GM12878 (cell line): Measurements from ENCODE around the gene ZC3H7B. TPM values are rescaled to one million over a fixed set of nuclear protein-coding genes. Genes with fewer than 3 reads are reported as not detected.

Source experiments
- ATAC-seq: fragments of 200-7000 bp; cut with Tn5 transposase; 3 replicates; pipeline ENCODE4 v1.9.1; 2020; ENCODE audit warnings: mild to moderate bottlenecking, moderate library complexity
- BruUV-seq: library from RNA; stranded (reverse); fragments of 400-500 nt; replicated peaks from 2 replicates; lab custom pipeline; 2021; lab: Mats Ljungman, UMichigan
- CTCF ChIA-PET: fragments of 300-600 bp; sonication (Branson Sonifier 250); formaldehyde crosslinking; extraction: SDS; loops from one replicate; lab custom pipeline; 2021; ENCODE audit warnings: inconsistent platforms; lab: Yijun Ruan, JAX
- POLR2A ChIA-PET: fragments of 350-600 bp; formaldehyde crosslinking; extraction: SDS; loops from one replicate; lab custom pipeline; 2021; ENCODE audit warnings: inconsistent platforms; lab: Charles Lee
- RAD21 ChIA-PET: fragments of 300-600 bp; sonication (Branson Sonifier 250); formaldehyde crosslinking; loops from one replicate; lab custom pipeline; 2023; ENCODE audit warnings: antibody characterized with exemption; ENCODE audit not compliant: unreplicated experiment; lab: Charles Lee
- SMC1A ChIA-PET: fragments of 300-600 bp; sonication (Branson Sonifier 250); formaldehyde crosslinking; loops from one replicate; lab custom pipeline; 2023; ENCODE audit not compliant: unreplicated experiment, uncharacterized antibody; lab: Charles Lee
- DNase-seq: peaks from one replicate; pipeline ENCODE4 v3.0.0-alpha.2; 2011; ENCODE audit warnings: low read depth, low spot score
- FAIRE-seq: peaks from 3 replicates; lab custom pipeline; 2011; peaks lifted over from hg19 to GRCh38; lab: Jason Lieb, UNC
- H2AFZ ChIP-seq: 2 replicates; pipeline ENCODE4 v1.6.0; 2011; ENCODE audit warnings: low read depth, low read length, control low read depth; ENCODE audit not compliant: control insufficient read depth
- H3K27ac ChIP-seq: 2 replicates; pipeline ENCODE4 v1.5.1; 2011; ENCODE audit warnings: control low read depth; ENCODE audit not compliant: control insufficient read depth, insufficient read depth
- H3K27me3 ChIP-seq, 2 experiments: replicated peaks in 1 of 2; 2 replicates each; pipeline versions ENCODE4 v1.6.0 to v1.6.1; 2011; ENCODE audit warnings: low read length in 1 of 2; ENCODE audit not compliant: control insufficient read depth in 2 of 2, insufficient read depth in 2 of 2
- H3K36me3 ChIP-seq, 2 experiments: 2 replicates each; pipeline ENCODE4 v1.5.1; 2011; ENCODE audit warnings: low read length in 1 of 2; ENCODE audit not compliant: control insufficient read depth in 2 of 2, insufficient read depth in 2 of 2
- H3K4me1 ChIP-seq: 2 replicates; pipeline ENCODE4 v1.6.1; 2011; ENCODE audit warnings: mild to moderate bottlenecking, low read length, moderate library complexity, mixed read lengths; ENCODE audit not compliant: control insufficient read depth, insufficient read depth
- H3K4me2 ChIP-seq: 2 replicates; pipeline ENCODE4 v1.6.0; 2011; ENCODE audit warnings: control low read depth; ENCODE audit not compliant: control insufficient read depth, insufficient read depth
- H3K4me3 ChIP-seq: fragments of 200-600 bp; sonication (generic); 2 replicates; pipeline ENCODE4 v1.5.1; 2016
- H3K79me2 ChIP-seq: 2 replicates; pipeline ENCODE4 v1.6.0; 2011; ENCODE audit warnings: low read length; ENCODE audit not compliant: control insufficient read depth, insufficient read depth
- H3K9ac ChIP-seq: 2 replicates; pipeline ENCODE4 v1.8.0; 2011; ENCODE audit warnings: low read length, control low read depth, mixed read lengths; ENCODE audit not compliant: control insufficient read depth, insufficient read depth
- H3K9me3 ChIP-seq: replicated peaks from 3 replicates; pipeline ENCODE4 v1.5.1; 2011; ENCODE audit warnings: mild to moderate bottlenecking, low read length; ENCODE audit not compliant: control insufficient read depth, insufficient read depth
- H4K20me1 ChIP-seq: 2 replicates; pipeline ENCODE4 v1.6.0; 2011; ENCODE audit not compliant: control insufficient read depth, insufficient read depth
- BHLHE40 ChIP-seq, 2 experiments: fragments of 450-650 bp in 1 of 2; IDR thresholded peaks; 2 replicates each; pipeline ENCODE4 v1.6.1; 2011 to 2017; ENCODE audit warnings: low read depth in 2 of 2, borderline replicate concordance in 1 of 2, improper control_type of control experiment in 1 of 2, low read length in 1 of 2, mild to moderate bottlenecking in 1 of 2
- JUNB ChIP-seq: IDR thresholded peaks from 2 replicates; pipeline ENCODE4 v1.6.1; 2016; ENCODE audit warnings: antibody characterized with exemption, mild to moderate bottlenecking
- NFYA ChIP-seq: IDR thresholded peaks from 2 replicates; pipeline ENCODE4 v1.6.1; 2011; ENCODE audit warnings: low read depth, mild to moderate bottlenecking, low read length, improper control_type of control experiment, borderline replicate concordance
- TCF3 ChIP-seq: IDR thresholded peaks from 2 replicates; pipeline ENCODE4 v1.6.1; 2012; ENCODE audit warnings: low read depth, mild to moderate bottlenecking, low read length, borderline replicate concordance; ENCODE audit not compliant: insufficient read depth
- WGBS: methylation state at CpG from one replicate; pipeline ENCODE4 v1.1.6; 2016; ENCODE audit warnings: low lambda C conversion rate; ENCODE audit not compliant: insufficient replicate concordance, insufficient coverage; ENCODE audit errors: missing lambda C conversion rate; 5-methylcytosine and 5-hydroxymethylcytosine counted together
- in situ Hi-C: fragments of 300-500 bp; cut with MboI; formaldehyde crosslinking; loops from 9 replicates; pipeline ENCODE4 v1.14.3; 2018; ENCODE audit warnings: mixed read lengths
- intact Hi-C: fragments of 100-400 bp; cut with micrococcal nuclease; formaldehyde crosslinking; loops from one replicate; pipeline ENCODE4 v1.14.2; 2022; ENCODE audit not compliant: unreplicated experiment
- polyA plus RNA-seq, 11 experiments: library from polyadenylated mRNA; depleted of rRNA in 4 of 11; unstranded in 6 of 11; stranded (reverse) in 5 of 11; fragments of >200 nt; fragmentation: Nextera tagmentation in 4 of 11; fragmentation: Illumina TruSeq in 1 of 11; extraction: Ambion mirVana in 4 of 11; extraction: Trizol in 1 of 11; gene quantifications; 1 replicate in 1 of 11; 2 replicates in 10 of 11; pipeline versions ENCODE4 v1.2.1 to v1.2.3, GENCODE V29; 2011 to 2016; ENCODE audit warnings: inconsistent platforms in 2 of 11, missing spikeins in 2 of 11, low read depth in 1 of 11
- total RNA-seq, 4 experiments: library from RNA; depleted of rRNA in 3 of 4; stranded (reverse); fragments of >200 nt in 3 of 4; fragmentation: Illumina TruSeq in 1 of 4; extraction: Trizol in 1 of 4; gene quantifications; 2 replicates each; pipeline versions ENCODE4 v1.2.1 to v1.2.3, GENCODE V29; 2013 to 2021
- TF ChIP-seq, protein P1 (sequence below): fragments of 450-650 bp; IDR thresholded peaks from 2 replicates; pipeline ENCODE4 v1.6.1; 2018; ENCODE audit warnings: mild to moderate bottlenecking, low read depth, moderate library complexity; ENCODE audit not compliant: partially characterized antibody
- TF ChIP-seq, protein P2 (sequence below): fragments of 450-650 bp; IDR thresholded peaks from 2 replicates; pipeline ENCODE4 v1.6.1; 2017; ENCODE audit warnings: mild to moderate bottlenecking
- TF ChIP-seq, protein P3 (sequence below): fragments of 150-350 bp; IDR thresholded peaks from 2 replicates; pipeline ENCODE4 v1.6.1; 2016; ENCODE audit warnings: low read depth, low read length
- TF ChIP-seq, protein P4 (sequence below), 3 experiments: IDR thresholded peaks in 2 of 3; conservative IDR thresholded peaks in 1 of 3; 2 replicates each; pipeline ENCODE4 v1.5.1; 2011; ENCODE audit warnings: low read depth in 3 of 3, low read length in 3 of 3, mild to moderate bottlenecking in 3 of 3, control low read depth in 2 of 3, moderate library complexity in 2 of 3, inconsistent platforms in 1 of 3, mixed read lengths in 1 of 3; ENCODE audit not compliant: control insufficient read depth in 2 of 3, insufficient read depth in 1 of 3; ENCODE audit errors: extremely low read depth in 1 of 3

Gene ZC3H7B
- total and polyA plus RNA-seq, 10 of the 15 experiments (the other 5 are each of a cell fraction or from before 2014, with no cell fraction given), result 0.26 to 52.3 (median 22.4) TPM

DNA sequence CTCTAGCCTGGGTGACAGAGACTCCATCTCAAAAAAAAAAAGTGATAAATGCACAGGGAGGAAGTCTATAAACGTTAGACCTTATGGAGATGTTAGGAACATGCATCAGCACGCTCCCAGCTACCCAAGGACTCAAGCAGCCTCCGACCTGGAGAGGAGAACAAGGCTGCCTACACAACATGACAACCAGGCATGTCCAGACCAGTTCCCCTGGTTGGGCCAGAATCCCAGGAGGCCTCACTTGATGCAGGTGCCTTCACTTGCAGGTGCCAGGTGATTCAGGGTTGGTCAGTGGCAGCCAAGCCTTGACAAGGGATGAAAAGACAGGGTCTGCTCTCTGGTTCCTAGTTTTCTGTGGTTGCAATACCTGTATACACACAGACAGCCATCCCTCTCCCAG lies 21.3 kb upstream of the ZC3H7B start:
- peaks cover 2% of the 10 kb centered on the region; the same call in 1 of the 2 replicates for H3K4me1 ChIP-seq
- no peaks in the 10 kb centered on the region for H4K20me1 ChIP-seq
- DNase-seq (no peak), ATAC-seq (no peak), FAIRE-seq (no peak)
- ChIA-PET CTCF (interaction anchor here (2.9 kb wide), 1 partner anchor 22 kb away, joined by 6 read pairs; the partner anchor contains the start of gene ZC3H7B), POLR2A (no interaction called here), RAD21 (no interaction called here), SMC1A (interaction anchor here (0.9 kb wide), 1 partner anchor 9 kb away, joined by 4 read pairs; no protein-coding TSS in a partner anchor)
- no peak overlapping the region for H3K4me2 ChIP-seq
- H2AFZ ChIP-seq, result no peak overlapping the region
- H3K79me2 ChIP-seq, result peaks cover 16% of the 10 kb centered on the region
- no peak overlapping the region for H3K9ac ChIP-seq
- H3K27ac ChIP-seq, result no peak overlapping the region
- H3K4me3 ChIP-seq, result no peak overlapping the region
- no peaks in the 10 kb centered on the region for H3K9me3 ChIP-seq
- in situ Hi-C loops (no loop called here), intact Hi-C loops (no loop called here)
- no TSS peak for BruUV-seq
- 84% methylated on average over 3 of the region's 3 CpGs for whole genome bisulfite sequencing
- peaks cover 5 to 19% of the 10 kb centered on the region in 2 experiments for H3K36me3 ChIP-seq
- no peaks in the 10 kb centered on the region for H3K27me3 ChIP-seq
- TF ChIP-seq TCF3 (no peak), NFYA (no peak), JUNB (no peak), BHLHE40 (IDR thresholded peaks at IDR 0.05; ENCODE audit: borderline replicate concordance in 1 of 2, low read depth in 2 of 2, low read length in 1 of 2) (no peak)
- TF ChIP-seq, protein P1, sequence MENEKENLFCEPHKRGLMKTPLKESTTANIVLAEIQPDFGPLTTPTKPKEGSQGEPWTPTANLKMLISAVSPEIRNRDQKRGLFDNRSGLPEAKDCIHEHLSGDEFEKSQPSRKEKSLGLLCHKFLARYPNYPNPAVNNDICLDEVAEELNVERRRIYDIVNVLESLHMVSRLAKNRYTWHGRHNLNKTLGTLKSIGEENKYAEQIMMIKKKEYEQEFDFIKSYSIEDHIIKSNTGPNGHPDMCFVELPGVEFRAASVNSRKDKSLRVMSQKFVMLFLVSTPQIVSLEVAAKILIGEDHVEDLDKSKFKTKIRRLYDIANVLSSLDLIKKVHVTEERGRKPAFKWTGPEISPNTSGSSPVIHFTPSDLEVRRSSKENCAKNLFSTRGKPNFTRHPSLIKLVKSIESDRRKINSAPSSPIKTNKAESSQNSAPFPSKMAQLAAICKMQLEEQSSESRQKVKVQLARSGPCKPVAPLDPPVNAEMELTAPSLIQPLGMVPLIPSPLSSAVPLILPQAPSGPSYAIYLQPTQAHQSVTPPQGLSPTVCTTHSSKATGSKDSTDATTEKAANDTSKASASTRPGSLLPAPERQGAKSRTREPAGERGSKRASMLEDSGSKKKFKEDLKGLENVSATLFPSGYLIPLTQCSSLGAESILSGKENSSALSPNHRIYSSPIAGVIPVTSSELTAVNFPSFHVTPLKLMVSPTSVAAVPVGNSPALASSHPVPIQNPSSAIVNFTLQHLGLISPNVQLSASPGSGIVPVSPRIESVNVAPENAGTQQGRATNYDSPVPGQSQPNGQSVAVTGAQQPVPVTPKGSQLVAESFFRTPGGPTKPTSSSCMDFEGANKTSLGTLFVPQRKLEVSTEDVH, result no peak
- TF ChIP-seq, protein P2, sequence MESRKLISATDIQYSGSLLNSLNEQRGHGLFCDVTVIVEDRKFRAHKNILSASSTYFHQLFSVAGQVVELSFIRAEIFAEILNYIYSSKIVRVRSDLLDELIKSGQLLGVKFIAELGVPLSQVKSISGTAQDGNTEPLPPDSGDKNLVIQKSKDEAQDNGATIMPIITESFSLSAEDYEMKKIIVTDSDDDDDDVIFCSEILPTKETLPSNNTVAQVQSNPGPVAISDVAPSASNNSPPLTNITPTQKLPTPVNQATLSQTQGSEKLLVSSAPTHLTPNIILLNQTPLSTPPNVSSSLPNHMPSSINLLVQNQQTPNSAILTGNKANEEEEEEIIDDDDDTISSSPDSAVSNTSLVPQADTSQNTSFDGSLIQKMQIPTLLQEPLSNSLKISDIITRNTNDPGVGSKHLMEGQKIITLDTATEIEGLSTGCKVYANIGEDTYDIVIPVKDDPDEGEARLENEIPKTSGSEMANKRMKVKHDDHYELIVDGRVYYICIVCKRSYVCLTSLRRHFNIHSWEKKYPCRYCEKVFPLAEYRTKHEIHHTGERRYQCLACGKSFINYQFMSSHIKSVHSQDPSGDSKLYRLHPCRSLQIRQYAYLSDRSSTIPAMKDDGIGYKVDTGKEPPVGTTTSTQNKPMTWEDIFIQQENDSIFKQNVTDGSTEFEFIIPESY, result no peak
- TF ChIP-seq, protein P3, sequence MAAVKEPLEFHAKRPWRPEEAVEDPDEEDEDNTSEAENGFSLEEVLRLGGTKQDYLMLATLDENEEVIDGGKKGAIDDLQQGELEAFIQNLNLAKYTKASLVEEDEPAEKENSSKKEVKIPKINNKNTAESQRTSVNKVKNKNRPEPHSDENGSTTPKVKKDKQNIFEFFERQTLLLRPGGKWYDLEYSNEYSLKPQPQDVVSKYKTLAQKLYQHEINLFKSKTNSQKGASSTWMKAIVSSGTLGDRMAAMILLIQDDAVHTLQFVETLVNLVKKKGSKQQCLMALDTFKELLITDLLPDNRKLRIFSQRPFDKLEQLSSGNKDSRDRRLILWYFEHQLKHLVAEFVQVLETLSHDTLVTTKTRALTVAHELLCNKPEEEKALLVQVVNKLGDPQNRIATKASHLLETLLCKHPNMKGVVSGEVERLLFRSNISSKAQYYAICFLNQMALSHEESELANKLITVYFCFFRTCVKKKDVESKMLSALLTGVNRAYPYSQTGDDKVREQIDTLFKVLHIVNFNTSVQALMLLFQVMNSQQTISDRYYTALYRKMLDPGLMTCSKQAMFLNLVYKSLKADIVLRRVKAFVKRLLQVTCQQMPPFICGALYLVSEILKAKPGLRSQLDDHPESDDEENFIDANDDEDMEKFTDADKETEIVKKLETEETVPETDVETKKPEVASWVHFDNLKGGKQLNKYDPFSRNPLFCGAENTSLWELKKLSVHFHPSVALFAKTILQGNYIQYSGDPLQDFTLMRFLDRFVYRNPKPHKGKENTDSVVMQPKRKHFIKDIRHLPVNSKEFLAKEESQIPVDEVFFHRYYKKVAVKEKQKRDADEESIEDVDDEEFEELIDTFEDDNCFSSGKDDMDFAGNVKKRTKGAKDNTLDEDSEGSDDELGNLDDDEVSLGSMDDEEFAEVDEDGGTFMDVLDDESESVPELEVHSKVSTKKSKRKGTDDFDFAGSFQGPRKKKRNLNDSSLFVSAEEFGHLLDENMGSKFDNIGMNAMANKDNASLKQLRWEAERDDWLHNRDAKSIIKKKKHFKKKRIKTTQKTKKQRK, result no peak
- TF ChIP-seq, protein P4, sequence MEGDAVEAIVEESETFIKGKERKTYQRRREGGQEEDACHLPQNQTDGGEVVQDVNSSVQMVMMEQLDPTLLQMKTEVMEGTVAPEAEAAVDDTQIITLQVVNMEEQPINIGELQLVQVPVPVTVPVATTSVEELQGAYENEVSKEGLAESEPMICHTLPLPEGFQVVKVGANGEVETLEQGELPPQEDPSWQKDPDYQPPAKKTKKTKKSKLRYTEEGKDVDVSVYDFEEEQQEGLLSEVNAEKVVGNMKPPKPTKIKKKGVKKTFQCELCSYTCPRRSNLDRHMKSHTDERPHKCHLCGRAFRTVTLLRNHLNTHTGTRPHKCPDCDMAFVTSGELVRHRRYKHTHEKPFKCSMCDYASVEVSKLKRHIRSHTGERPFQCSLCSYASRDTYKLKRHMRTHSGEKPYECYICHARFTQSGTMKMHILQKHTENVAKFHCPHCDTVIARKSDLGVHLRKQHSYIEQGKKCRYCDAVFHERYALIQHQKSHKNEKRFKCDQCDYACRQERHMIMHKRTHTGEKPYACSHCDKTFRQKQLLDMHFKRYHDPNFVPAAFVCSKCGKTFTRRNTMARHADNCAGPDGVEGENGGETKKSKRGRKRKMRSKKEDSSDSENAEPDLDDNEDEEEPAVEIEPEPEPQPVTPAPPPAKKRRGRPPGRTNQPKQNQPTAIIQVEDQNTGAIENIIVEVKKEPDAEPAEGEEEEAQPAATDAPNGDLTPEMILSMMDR (IDR thresholded peaks at IDR 0.05 in 2 of 3, conservative IDR thresholded peaks at IDR 0.05 in 1 of 3; ENCODE audit: control insufficient read depth in 2 of 3, extremely low read depth in 1 of 3, insufficient read depth in 1 of 3, low read depth in 3 of 3, low read length in 3 of 3), result no peak
